Esophagus muscularis mucosa (tissue), 4 donors: Measurements from ENCODE around the gene CLDN10.

ENCODE experiments used
- CTCF ChIP-seq, 3 experiments: fragments of 200-600 bp in 2 of 3; fragments of 450-650 bp in 1 of 3; sonication (generic) in 2 of 3; IDR thresholded peaks; one replicate each; pipeline ENCODE4 v1.5.1; 2017 to 2019; ENCODE audit warnings: antibody characterized with exemption in 3 of 3, mild to moderate bottlenecking in 2 of 3, moderate library complexity in 1 of 3
- EP300 ChIP-seq: sonication (generic); formaldehyde crosslinking; IDR thresholded peaks from one replicate; pipeline ENCODE4 v1.6.1; 2017; ENCODE audit warnings: antibody characterized with exemption
- POLR2A ChIP-seq: fragments of 450-650 bp; IDR thresholded peaks from one replicate; pipeline ENCODE4 v1.6.1; 2017; ENCODE audit warnings: antibody characterized with exemption, moderate library complexity, mild to moderate bottlenecking, low read depth
- POLR2AphosphoS5 ChIP-seq, 2 donors: sonication (generic); formaldehyde crosslinking; IDR thresholded peaks; one replicate each; pipeline ENCODE4 v1.6.1; 2017; ENCODE audit warnings: antibody characterized with exemption in 2 of 2

GRCh38 chr13:95571941-95572340 is 19.4 kb downstream of the CLDN10 start:
- TF ChIP-seq POLR2A (no peak), CTCF (IDR thresholded peaks at IDR 0.05) (no peak), POLR2AphosphoS5 (IDR thresholded peaks at IDR 0.05) (no peak), EP300 (no peak)
